Small intestine (tissue), 7 donors: ENCODE measurements around the gene CYSRT1. TPM values are rescaled to one million over a fixed set of nuclear protein-coding genes. Genes with fewer than 3 reads are reported as not detected.

ENCODE experiments used
- DNase-seq, 2 donors: peaks; one replicate each; pipeline versions ENCODE4 v3.0.0 to v3.0.0-alpha.2; 2013
- FAIRE-seq: peaks from 2 replicates; lab custom pipeline; 2012; peaks lifted over from hg19 to GRCh38; lab: Jason Lieb, UNC
- H3K27ac ChIP-seq, 3 donors: one replicate each; pipeline ENCODE4 v1.5.1; 2013; ENCODE audit warnings: low read length in 2 of 3, mild to moderate bottlenecking in 2 of 3, control low read depth in 1 of 3, inconsistent platforms in 1 of 3, low read depth in 1 of 3, moderate library complexity in 1 of 3
- H3K27me3 ChIP-seq, 3 donors: one replicate each; pipeline ENCODE4 v1.6.1; 2013; ENCODE audit warnings: low read length in 3 of 3, inconsistent platforms in 1 of 3; ENCODE audit not compliant: control insufficient read depth in 3 of 3, insufficient read depth in 3 of 3
- H3K36me3 ChIP-seq, 3 donors: one replicate each; pipeline ENCODE4 v1.6.1; 2013; ENCODE audit warnings: low read length in 3 of 3, inconsistent platforms in 1 of 3, low read depth in 1 of 3, mild to moderate bottlenecking in 1 of 3, moderate library complexity in 1 of 3; ENCODE audit not compliant: control insufficient read depth in 3 of 3, insufficient read depth in 2 of 3
- H3K4me1 ChIP-seq, 3 donors: one replicate each; pipeline ENCODE4 v1.6.1; 2013; ENCODE audit warnings: low read length in 2 of 3, inconsistent platforms in 1 of 3, low read depth in 1 of 3, mild to moderate bottlenecking in 1 of 3, moderate library complexity in 1 of 3; ENCODE audit not compliant: control insufficient read depth in 3 of 3, insufficient read depth in 2 of 3
- H3K4me3 ChIP-seq, 3 donors: one replicate each; pipeline ENCODE4 v1.5.1; 2013; ENCODE audit warnings: low read length in 3 of 3, control low read depth in 1 of 3, inconsistent platforms in 1 of 3, low read depth in 1 of 3, mild to moderate bottlenecking in 1 of 3, moderate library complexity in 1 of 3
- H3K9me3 ChIP-seq, 2 donors: one replicate each; pipeline ENCODE4 v1.6.1; 2013; ENCODE audit warnings: low read depth in 1 of 2, low read length in 1 of 2; ENCODE audit not compliant: control insufficient read depth in 2 of 2, insufficient read depth in 1 of 2
- WGBS, 3 donors: extraction: QIAGEN DNeasy Blood & Tissue Kit; methylation state at CpG; one replicate each; pipeline ENCODE4 v1.1.7; 2013; 5-methylcytosine and 5-hydroxymethylcytosine counted together
- polyA plus RNA-seq, 4 donors: library from polyadenylated mRNA; stranded (reverse) in 3 of 4; unstranded in 1 of 4; fragments of 200-250 nt in 3 of 4; fragments of 120-200 nt in 1 of 4; gene quantifications; one replicate each; pipeline versions ENCODE4 v1.2.1 to v1.2.3, GENCODE V29; 2013
- donor health status: healthy with polysubstance abuse.
- donor health status: control.
- donor health status: control.
- donor health status: Bipolar disorder and iron deficiency.
- donor health status: healthy.

Gene CYSRT1
- polyA plus RNA-seq, 4 donors, result 0.57 to 70.0 (median 1.5) TPM

DNA sequence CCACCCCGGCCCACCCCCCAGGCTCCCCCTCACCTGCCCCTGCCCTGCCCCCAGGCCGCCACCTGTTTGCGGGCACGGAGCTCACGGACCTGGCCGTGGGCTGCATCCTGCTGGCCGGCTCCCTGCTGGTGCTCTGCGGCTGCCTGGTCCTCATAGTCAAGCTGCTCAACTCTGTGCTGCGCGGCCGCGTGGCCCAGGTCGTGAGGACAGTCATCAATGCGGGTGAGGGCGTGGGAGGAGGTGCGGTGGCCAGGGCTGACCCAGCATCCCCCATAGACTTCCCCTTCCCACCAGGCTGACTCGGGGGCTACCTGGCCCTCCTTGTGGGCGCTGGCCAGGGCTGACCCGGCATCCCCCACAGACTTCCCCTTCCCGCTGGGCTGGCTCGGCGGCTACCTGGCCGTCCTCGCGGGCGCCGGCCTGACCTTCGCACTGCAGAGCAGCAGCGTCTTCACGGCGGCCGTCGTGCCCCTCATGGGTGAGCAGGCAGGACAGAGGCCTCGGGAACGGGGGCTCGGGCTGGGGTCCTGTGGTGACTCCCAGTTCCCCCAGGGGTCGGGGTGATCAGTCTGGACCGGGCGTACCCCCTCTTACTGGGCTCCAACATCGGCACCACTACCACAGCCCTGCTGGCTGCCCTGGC, 9.2 kb downstream of the CYSRT1 start:
- Histone ChIP-seq H3K4me1 (peaks cover 3 to 74% (median 11%) of the 10 kb centered on the region in 3 donors), H3K9me3 (no peaks in the 10 kb centered on the region), H3K4me3 (peak overlapping the region in 1 of 3 donors; percentile 73), H3K36me3 (peaks cover 0 to 58% (median 0%) of the 10 kb centered on the region in 3 donors), H3K27ac (peak overlapping the region in 1 of 3 donors; percentile 90), H3K27me3 (no peaks in the 10 kb centered on the region)
- 13 to 54% (median 31%) methylated on average over 37 to 40 of the region's 40 CpGs for WGBS, 3 donors
- peak in 1 of 2 donors; percentile 47 for DNase-seq
- FAIRE-seq, result no peak

DNA sequence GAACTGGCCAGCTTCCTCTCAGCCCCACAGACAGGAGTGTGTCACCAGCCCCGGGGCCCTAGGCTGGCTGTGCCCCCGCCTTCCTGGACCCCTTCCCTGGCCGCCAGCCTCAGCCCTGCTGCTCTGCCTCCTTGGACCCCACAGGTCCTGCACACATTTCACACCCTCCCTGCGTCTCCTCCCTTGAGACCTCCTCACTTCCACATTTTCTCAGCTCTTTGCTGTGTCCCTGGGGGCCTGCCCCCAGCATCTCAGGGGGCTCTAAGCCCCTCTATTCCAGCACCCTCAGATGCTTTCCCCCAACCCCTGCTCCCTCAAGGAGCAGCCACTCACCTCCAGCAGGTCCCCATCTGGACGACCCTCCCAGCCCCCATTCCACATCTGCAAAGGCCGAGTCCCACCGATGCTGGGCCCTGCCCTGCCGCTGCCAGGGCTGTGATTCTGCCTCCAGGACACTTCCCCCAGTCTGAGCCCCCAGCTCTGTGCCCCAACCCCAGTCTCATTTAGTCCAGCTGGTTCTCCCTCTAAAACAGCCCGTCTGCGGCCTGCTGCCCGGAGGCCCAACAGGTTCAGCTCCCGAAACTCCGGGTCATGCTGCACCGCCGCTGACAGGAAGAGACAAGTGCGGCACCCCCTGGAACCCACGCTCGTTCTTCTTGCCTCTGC, 9.9 kb downstream of the CYSRT1 start:
- peak in 1 of 2 donors; percentile 48 for DNase-seq
- no peaks in the 10 kb centered on the region for H3K27me3 ChIP-seq
- H3K4me3 ChIP-seq, result peak overlapping the region in 1 of 3 donors; percentile 73
- WGBS, 3 donors, result 67 to 79% (median 70%) methylated on average over 16 to 18 of the region's 18 CpGs
- H3K27ac ChIP-seq, result peak overlapping the region in 1 of 3 donors; percentile 90
- H3K36me3 ChIP-seq, result peaks cover 0 to 59% (median 0%) of the 10 kb centered on the region in 3 donors
- no peaks in the 10 kb centered on the region for H3K9me3 ChIP-seq
- peaks cover 3 to 71% (median 10%) of the 10 kb centered on the region in 3 donors for H3K4me1 ChIP-seq
- FAIRE-seq, result no peak

DNA sequence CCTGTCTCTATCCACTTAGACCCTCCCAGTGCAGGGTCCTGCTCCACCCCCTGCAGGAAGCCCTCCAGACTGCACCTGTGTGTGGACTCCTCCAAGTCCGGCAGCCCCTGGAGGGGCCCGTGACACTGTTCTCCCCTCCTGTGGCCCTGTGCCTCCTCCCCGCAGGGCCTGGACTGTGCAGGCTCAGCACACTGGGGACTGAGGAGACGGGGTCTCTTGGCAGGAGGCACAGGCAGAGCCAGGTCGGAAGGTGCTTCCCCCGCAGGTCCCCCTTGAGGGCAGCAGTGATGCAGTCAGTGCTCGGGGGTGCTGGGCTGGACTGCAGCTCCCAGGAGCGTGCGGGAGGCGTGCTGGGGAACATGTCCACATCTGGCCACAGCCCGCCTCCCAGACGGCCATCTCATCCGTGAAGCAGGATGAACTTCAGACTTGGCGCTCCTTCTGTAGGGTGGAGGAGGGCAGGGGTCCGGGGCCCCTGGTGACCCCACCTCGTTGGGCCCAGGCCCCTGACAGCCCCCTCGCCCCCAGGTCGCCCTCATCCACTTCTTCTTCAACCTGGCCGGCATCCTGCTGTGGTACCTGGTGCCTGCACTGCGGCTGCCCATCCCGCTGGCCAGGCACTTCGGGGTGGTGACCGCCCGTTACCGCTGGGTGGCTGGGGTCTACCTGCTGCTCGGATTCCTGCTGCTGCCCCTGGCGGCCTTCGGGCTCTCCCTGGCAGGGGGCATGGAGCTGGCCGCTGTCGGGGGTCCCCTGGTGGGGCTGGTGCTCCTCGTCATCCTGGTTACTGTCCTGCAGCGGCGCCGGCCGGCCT, 10.7 kb downstream of the CYSRT1 start:
- Histone ChIP-seq H3K4me3 (peak overlapping the region in 1 of 3 donors; percentile 73), H3K27ac (peak overlapping the region in 1 of 3 donors; percentile 90), H3K4me1 (peaks cover 3 to 65% (median 5%) of the 10 kb centered on the region in 3 donors), H3K9me3 (no peaks in the 10 kb centered on the region), H3K27me3 (no peaks in the 10 kb centered on the region), H3K36me3 (peaks cover 0 to 59% (median 0%) of the 10 kb centered on the region in 3 donors)
- DNase-seq, result peak in 1 of 2 donors; percentile 66
- WGBS, 3 donors, result 43 to 58% (median 54%) methylated on average over 32 to 35 of the region's 35 CpGs
- no peak for FAIRE-seq

DNA sequence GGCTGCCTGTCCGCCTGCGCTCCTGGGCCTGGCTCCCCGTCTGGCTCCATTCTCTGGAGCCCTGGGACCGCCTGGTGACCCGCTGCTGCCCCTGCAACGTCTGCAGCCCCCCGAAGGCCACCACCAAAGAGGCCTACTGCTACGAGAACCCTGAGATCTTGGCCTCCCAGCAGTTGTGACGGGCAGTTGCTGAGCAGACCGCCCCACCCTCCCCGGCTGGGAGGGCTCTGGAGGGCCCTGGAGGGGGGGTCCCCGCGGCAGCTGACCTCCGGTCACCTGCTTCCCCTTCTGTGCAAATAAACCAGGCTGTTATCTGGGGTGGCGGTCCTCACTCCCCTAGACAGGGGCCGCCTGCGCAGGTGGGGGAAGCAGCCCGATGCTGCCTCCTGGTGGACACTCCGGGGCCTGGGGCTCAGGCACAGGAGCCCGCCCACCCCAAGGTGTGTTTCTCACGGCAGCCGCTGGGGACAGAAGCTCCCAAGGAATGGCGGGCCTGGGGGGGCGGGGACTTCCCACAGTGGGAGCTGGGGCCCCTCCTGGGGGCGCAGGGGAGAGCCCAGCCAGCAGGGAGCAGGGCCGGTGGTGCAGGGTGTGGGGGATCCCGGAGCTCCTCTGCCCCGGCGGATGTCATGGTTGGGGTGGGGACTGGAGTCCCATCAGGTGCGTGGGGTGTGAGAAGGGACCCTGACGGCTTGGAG, 11.4 kb downstream of the CYSRT1 start:
- H3K27me3 ChIP-seq, result no peaks in the 10 kb centered on the region
- no peaks in the 10 kb centered on the region for H3K9me3 ChIP-seq
- H3K4me3 ChIP-seq, result peak overlapping the region in 1 of 3 donors; percentile 73
- peaks cover 0 to 58% (median 3%) of the 10 kb centered on the region in 3 donors for H3K4me1 ChIP-seq
- FAIRE-seq (no peak), DNase-seq (peak; percentile 85 to 99)
- peak overlapping the region in 1 of 3 donors; percentile 90 for H3K27ac ChIP-seq
- H3K36me3 ChIP-seq, result peaks cover 0 to 53% (median 0%) of the 10 kb centered on the region in 3 donors
- 4 to 18% (median 9%) methylated on average over 19 to 31 of the region's 31 CpGs for WGBS, 3 donors

DNA sequence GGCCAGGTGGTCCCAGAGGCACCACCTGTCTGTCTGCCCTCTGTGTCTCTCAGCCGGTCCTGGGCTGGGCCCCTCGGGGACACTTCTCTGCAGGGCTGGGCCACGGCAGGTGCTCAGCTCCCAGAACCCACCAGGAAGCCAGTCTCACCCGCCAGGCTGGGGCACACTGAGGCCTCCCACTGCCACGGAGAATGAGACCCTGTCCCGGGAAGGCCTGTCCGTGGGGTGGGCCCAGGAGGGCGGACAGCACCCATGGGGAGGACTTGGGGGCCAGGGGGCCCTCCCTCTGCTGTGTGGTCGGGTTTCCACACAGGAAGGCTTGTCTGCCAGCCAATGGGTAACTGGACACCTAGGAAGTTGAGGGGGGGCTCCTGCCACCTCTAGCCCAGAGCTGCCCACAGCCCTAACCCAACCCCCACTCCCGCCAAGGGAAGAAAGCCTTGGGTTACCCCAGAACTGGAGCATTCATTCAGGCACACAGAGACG, 12.0 kb downstream of the CYSRT1 start:
- DNase-seq, result no peak
- Histone ChIP-seq H3K36me3 (peaks cover 0 to 51% (median under 1%) of the 10 kb centered on the region in 3 donors), H3K9me3 (no peaks in the 10 kb centered on the region), H3K27ac (peak overlapping the region in 1 of 3 donors; percentile 76), H3K27me3 (no peaks in the 10 kb centered on the region), H3K4me1 (peaks cover 0 to 52% (median 3%) of the 10 kb centered on the region in 3 donors), H3K4me3 (peak overlapping the region in 1 of 3 donors; percentile 73)
- no peak for FAIRE-seq
- 25 to 35% (median 30%) methylated on average over 10 to 11 of the region's 11 CpGs for WGBS, 3 donors

DNA sequence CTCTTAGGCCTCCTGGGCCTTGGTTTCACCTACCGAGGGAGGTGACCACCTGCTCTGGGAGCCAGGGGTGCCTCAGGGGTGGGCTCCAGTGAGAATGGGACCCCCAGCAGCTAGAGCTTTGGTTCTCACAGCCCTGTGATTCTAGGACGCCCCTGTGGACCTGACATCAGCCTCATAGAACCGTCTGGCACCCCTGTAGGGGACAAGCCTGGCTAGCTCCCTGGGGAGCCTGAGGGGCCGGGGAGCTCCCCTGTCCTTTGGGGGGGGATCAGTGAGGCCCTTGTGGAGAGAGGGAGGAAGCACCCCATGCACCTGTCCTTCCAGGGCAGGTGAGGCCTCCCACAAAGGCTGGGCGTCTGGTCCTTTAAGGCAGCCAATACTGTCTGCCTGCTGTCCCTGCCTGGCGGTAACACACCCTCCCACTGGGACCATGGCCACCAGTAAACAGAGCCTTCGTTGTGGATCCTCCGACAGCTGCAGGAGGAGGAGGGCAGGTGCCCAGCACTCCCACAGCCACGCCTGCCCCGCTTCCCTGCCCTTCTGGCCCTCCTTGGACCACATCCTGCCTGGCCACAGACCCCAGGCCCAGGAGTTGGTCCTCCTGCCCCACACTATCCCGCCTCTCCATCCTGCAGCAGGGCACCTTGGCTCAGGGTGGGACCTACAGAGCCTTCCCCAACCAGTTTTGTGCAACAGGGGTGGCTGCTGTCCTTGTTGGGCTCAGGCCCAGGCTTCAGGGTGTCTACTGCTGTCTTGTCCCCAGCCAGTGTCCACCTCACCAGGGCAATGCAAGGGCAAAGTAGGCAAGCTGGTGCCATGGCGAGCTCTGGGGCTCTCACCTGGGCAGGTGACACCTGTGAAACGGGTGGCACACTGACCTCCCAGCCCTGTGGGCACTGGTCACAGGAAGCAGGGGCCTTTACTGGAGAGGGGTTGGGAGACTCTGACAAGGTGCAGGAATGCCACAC, 13.1 kb downstream of the CYSRT1 start:
- H3K4me1 ChIP-seq, result peaks cover 0 to 56% (median 7%) of the 10 kb centered on the region in 3 donors
- WGBS, 3 donors, result 19 to 61% (median 43%) methylated on average over 13 of the region's 13 CpGs
- peak; percentile 70 to 76 for DNase-seq
- FAIRE-seq, result no peak
- peaks cover 3 to 51% (median 6%) of the 10 kb centered on the region in 3 donors for H3K36me3 ChIP-seq
- H3K4me3 ChIP-seq, result no peak overlapping the region
- H3K9me3 ChIP-seq, result no peaks in the 10 kb centered on the region
- H3K27ac ChIP-seq, result peak overlapping the region; percentile 27 to 76 (median 64)
- no peaks in the 10 kb centered on the region for H3K27me3 ChIP-seq
